Measurements from ENCODE around the gene BMP6.

The BMP6 gene

DNA sequence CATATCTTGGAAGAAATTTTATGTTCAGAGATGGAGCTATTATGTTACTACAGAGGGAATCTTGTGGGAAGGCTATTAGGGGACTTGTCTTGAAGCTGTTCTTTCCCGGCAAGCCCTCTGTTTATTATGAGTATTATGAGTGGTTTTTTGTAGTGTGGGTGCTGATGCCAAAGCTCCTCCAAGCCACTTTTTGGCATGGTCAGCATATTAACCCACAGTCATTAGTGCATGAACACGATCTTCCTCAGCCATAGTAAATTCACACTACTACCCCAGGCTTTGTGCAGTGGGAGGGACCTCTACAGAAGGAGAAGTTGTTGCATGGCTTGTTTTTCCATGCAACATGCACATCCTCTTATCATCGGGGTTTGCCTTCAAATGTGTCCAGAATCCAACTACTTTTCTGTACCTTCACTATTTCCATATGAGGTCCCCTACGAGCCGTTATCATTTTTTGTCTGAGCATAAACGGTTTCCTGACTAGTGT lies 6.5 kb upstream of the BMP6 start:
- DNase-seq (ENCODE audit: low read depth, low spot score), result no peak
- peaks cover 3% of the 10 kb centered on the region; the same call in 1 of the 2 replicates for H3K4me1 ChIP-seq (ENCODE audit: control insufficient read depth, insufficient read depth, low read length)
- no CpG with 5 or more reads among the region's 6 CpGs for WGBS (ENCODE audit: insufficient coverage, insufficient read length)
- peaks cover 11% of the 10 kb centered on the region; the same call in 1 of the 2 replicates for H3K27me3 ChIP-seq (ENCODE audit: control insufficient read depth, insufficient read depth, low read length)
- H3K4me3 ChIP-seq (ENCODE audit: low read length), result no peak overlapping the region
- H3K36me3 ChIP-seq (ENCODE audit: control insufficient read depth, insufficient read depth, low read length), result no peaks in the 10 kb centered on the region
- no peak overlapping the region for H3K27ac ChIP-seq (ENCODE audit: low read length)
- no peaks in the 10 kb centered on the region for H3K9me3 ChIP-seq (ENCODE audit: control insufficient read depth, insufficient read depth, low read length)

- Histone ChIP-seq H3K36me3 (ENCODE audit: control insufficient read depth, insufficient read depth, low read length) (no peaks in the 10 kb centered on the region), H3K4me3 (ENCODE audit: low read length) (no peak overlapping the region), H3K4me1 (ENCODE audit: control insufficient read depth, insufficient read depth, low read length) (peaks cover 3% of the 10 kb centered on the region; the same call in 1 of the 2 replicates), H3K27me3 (ENCODE audit: control insufficient read depth, insufficient read depth, low read length) (peaks cover 21% of the 10 kb centered on the region), H3K9me3 (ENCODE audit: control insufficient read depth, insufficient read depth, low read length) (no peaks in the 10 kb centered on the region), H3K27ac (ENCODE audit: low read length) (no peak overlapping the region)
- WGBS (ENCODE audit: insufficient coverage, insufficient read length), result no CpG with 5 or more reads among the region's 2 CpGs
- DNase-seq (ENCODE audit: low read depth, low spot score), result no peak
Observed at GRCh38 chr6:7720346-7720745, 5.6 kb upstream of the BMP6 start.

DNA sequence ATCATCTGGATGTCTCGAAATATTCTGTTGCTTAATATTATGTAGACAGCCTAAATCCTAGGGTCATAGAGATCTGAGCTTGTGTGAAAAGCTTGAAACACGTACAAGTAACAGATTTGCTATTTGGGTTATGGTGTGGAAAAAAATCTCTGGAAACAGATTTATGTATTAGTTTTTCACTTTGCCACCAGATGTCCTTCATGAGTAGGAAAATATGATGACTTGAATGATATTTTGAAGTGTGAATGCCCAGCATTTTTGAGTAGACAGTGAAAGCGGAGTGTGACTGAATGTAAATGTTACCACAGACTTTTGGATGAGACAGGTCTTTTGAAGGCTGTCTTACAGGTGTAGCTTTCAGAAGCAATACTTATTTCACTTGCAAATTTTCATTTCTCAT lies 4.2 kb upstream of the BMP6 start:
- Histone ChIP-seq H3K9me3 (ENCODE audit: control insufficient read depth, insufficient read depth, low read length) (no peaks in the 10 kb centered on the region), H3K27ac (ENCODE audit: low read length) (no peak overlapping the region), H3K4me1 (ENCODE audit: control insufficient read depth, insufficient read depth, low read length) (peaks cover 4% of the 10 kb centered on the region; the same call in 1 of the 2 replicates), H3K36me3 (ENCODE audit: control insufficient read depth, insufficient read depth, low read length) (no peaks in the 10 kb centered on the region), H3K4me3 (ENCODE audit: low read length) (no peak overlapping the region), H3K27me3 (ENCODE audit: control insufficient read depth, insufficient read depth, low read length) (peaks cover 32% of the 10 kb centered on the region)
- DNase-seq (ENCODE audit: low read depth, low spot score), result no peak
- WGBS (ENCODE audit: insufficient coverage, insufficient read length), result no CpG with 5 or more reads among the region's 3 CpGs

DNA sequence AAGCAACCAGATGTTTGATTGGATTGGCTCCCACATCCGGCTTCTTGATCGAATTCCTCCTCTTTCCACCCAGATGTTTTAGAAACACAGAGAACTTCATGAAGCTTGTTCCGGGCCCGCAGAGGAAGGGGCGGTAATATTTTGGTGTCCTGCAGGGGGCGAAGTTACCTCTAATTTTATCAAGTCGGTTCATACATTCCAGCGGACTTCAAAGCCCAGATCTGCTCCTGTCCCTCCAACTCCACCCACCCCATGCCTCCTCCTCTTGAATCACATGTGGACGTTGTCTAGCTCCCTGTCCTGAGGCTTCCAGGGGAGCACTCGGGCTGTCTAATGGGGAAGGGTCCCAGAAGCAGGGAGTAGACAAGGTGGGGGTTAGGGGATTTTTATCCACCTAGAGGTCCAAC lies 2.9 kb upstream of the BMP6 start:
- H3K36me3 ChIP-seq (ENCODE audit: control insufficient read depth, insufficient read depth, low read length), result no peaks in the 10 kb centered on the region
- no peaks in the 10 kb centered on the region for H3K9me3 ChIP-seq (ENCODE audit: control insufficient read depth, insufficient read depth, low read length)
- peaks cover 44% of the 10 kb centered on the region for H3K27me3 ChIP-seq (ENCODE audit: control insufficient read depth, insufficient read depth, low read length)
- DNase-seq (ENCODE audit: low read depth, low spot score), result peak; percentile 64
- H3K27ac ChIP-seq (ENCODE audit: low read length), result no peak overlapping the region
- no CpG with 5 or more reads among the region's 10 CpGs for WGBS (ENCODE audit: insufficient coverage, insufficient read length)
- no peak overlapping the region for H3K4me3 ChIP-seq (ENCODE audit: low read length)
- peaks cover 9% of the 10 kb centered on the region; the same call in 1 of the 2 replicates for H3K4me1 ChIP-seq (ENCODE audit: control insufficient read depth, insufficient read depth, low read length)

GRCh38 chr6:7723554-7723953 lies 2.3 kb upstream of the BMP6 start:
- peaks cover 49% of the 10 kb centered on the region for H3K27me3 ChIP-seq (ENCODE audit: control insufficient read depth, insufficient read depth, low read length)
- DNase-seq (ENCODE audit: low read depth, low spot score), result no peak
- no CpG with 5 or more reads among the region's 6 CpGs for WGBS (ENCODE audit: insufficient coverage, insufficient read length)
- H3K27ac ChIP-seq (ENCODE audit: low read length), result no peak overlapping the region
- no peak overlapping the region for H3K4me3 ChIP-seq (ENCODE audit: low read length)
- no peaks in the 10 kb centered on the region for H3K9me3 ChIP-seq (ENCODE audit: control insufficient read depth, insufficient read depth, low read length)
- peaks cover 9% of the 10 kb centered on the region; the same call in 1 of the 2 replicates for H3K4me1 ChIP-seq (ENCODE audit: control insufficient read depth, insufficient read depth, low read length)
- H3K36me3 ChIP-seq (ENCODE audit: control insufficient read depth, insufficient read depth, low read length), result no peaks in the 10 kb centered on the region

DNA sequence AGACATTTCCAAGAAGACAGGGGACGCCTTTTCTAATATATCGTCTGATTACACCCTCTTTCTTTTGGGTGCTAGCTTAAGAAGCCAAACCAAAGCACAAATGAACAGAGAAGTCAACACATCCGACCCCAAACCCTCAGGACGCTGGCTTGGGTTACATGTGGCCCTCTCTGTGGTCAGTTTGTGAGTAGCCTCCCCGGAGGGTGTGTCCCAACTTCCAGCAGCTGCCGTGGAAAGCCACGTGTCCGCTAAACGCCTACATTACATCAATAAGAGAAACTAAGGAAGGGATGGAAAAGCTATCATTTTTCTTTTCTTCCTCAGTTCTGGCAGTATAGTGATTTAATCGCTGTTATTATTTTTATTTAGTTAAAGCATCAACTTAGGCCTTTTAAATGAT lies 487 bp upstream of the BMP6 start:
- peaks cover 55% of the 10 kb centered on the region for H3K27me3 ChIP-seq (ENCODE audit: control insufficient read depth, insufficient read depth, low read length)
- no peak overlapping the region for H3K27ac ChIP-seq (ENCODE audit: low read length)
- H3K9me3 ChIP-seq (ENCODE audit: control insufficient read depth, insufficient read depth, low read length), result no peaks in the 10 kb centered on the region
- H3K36me3 ChIP-seq (ENCODE audit: control insufficient read depth, insufficient read depth, low read length), result no peaks in the 10 kb centered on the region
- no peak overlapping the region for H3K4me3 ChIP-seq (ENCODE audit: low read length)
- no CpG with 5 or more reads among the region's 10 CpGs for WGBS (ENCODE audit: insufficient coverage, insufficient read length)
- no peak for DNase-seq (ENCODE audit: low read depth, low spot score)
- H3K4me1 ChIP-seq (ENCODE audit: control insufficient read depth, insufficient read depth, low read length), result peaks cover 10% of the 10 kb centered on the region

GRCh38 chr6:7726416-7727085 lies 652 bp downstream of the BMP6 start:
- Histone ChIP-seq H3K4me1 (ENCODE audit: control insufficient read depth, insufficient read depth, low read length) (peaks cover 10% of the 10 kb centered on the region), H3K27me3 (ENCODE audit: control insufficient read depth, insufficient read depth, low read length) (peaks cover 55% of the 10 kb centered on the region)
- no CpG with 5 or more reads among the region's 73 CpGs for WGBS (ENCODE audit: insufficient coverage, insufficient read length)

DNA sequence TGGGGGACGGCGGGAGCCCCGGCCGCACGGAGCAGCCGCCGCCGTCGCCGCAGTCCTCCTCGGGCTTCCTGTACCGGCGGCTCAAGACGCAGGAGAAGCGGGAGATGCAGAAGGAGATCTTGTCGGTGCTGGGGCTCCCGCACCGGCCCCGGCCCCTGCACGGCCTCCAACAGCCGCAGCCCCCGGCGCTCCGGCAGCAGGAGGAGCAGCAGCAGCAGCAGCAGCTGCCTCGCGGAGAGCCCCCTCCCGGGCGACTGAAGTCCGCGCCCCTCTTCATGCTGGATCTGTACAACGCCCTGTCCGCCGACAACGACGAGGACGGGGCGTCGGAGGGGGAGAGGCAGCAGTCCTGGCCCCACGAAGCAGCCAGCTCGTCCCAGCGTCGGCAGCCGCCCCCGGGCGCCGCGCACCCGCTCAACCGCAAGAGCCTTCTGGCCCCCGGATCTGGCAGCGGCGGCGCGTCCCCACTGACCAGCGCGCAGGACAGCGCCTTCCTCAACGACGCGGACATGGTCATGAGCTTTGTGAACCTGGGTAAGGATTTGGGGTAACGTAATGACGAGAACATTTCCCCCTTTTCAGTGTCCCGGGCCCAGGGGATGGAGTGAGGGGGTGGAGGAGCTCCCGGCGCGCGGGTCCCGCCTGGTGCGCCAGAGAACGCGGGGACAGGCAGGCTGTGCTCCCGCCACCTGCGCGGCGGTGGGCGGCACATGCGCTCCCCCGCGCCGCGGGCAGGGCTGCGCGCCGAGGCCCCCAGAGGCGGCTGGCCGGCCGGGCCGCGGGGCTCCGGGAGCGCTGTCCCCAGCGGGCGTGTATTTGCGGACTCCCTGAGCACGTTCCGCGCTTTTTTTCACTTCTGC lies 1.4 kb downstream of the BMP6 start:
- no peak for DNase-seq (ENCODE audit: low read depth, low spot score)
- H3K4me3 ChIP-seq (ENCODE audit: low read length), result peak overlapping the region; percentile 72; the same call in 1 of the 2 replicates
- H3K27me3 ChIP-seq (ENCODE audit: control insufficient read depth, insufficient read depth, low read length), result peaks cover 55% of the 10 kb centered on the region
- H3K9me3 ChIP-seq (ENCODE audit: control insufficient read depth, insufficient read depth, low read length), result no peaks in the 10 kb centered on the region
- WGBS (ENCODE audit: insufficient coverage, insufficient read length), result no CpG with 5 or more reads among the region's 97 CpGs
- no peaks in the 10 kb centered on the region for H3K36me3 ChIP-seq (ENCODE audit: control insufficient read depth, insufficient read depth, low read length)
- H3K4me1 ChIP-seq (ENCODE audit: control insufficient read depth, insufficient read depth, low read length), result peaks cover 10% of the 10 kb centered on the region
- H3K27ac ChIP-seq (ENCODE audit: low read length), result no peak overlapping the region

More at GRCh38 chr6:7726416-7727085, 652 bp downstream of the BMP6 start:
- no peak for DNase-seq (ENCODE audit: low read depth, low spot score)
- Histone ChIP-seq H3K27ac (ENCODE audit: low read length) (no peak overlapping the region), H3K4me3 (ENCODE audit: low read length) (peak overlapping the region; percentile 72; the same call in 1 of the 2 replicates), H3K9me3 (ENCODE audit: control insufficient read depth, insufficient read depth, low read length) (no peaks in the 10 kb centered on the region), H3K36me3 (ENCODE audit: control insufficient read depth, insufficient read depth, low read length) (no peaks in the 10 kb centered on the region)

- H3K27ac ChIP-seq (ENCODE audit: low read length), result no peak overlapping the region
- H3K4me3 ChIP-seq (ENCODE audit: low read length), result peak overlapping the region; percentile 72; the same call in 1 of the 2 replicates
- H3K36me3 ChIP-seq (ENCODE audit: control insufficient read depth, insufficient read depth, low read length), result no peaks in the 10 kb centered on the region
- H3K4me1 ChIP-seq (ENCODE audit: control insufficient read depth, insufficient read depth, low read length), result peaks cover 8% of the 10 kb centered on the region; the same call in 1 of the 2 replicates
- no peaks in the 10 kb centered on the region for H3K9me3 ChIP-seq (ENCODE audit: control insufficient read depth, insufficient read depth, low read length)
- H3K27me3 ChIP-seq (ENCODE audit: control insufficient read depth, insufficient read depth, low read length), result peaks cover 53% of the 10 kb centered on the region
- DNase-seq (ENCODE audit: low read depth, low spot score), result no peak
- no CpG with 5 or more reads among the region's 45 CpGs for WGBS (ENCODE audit: insufficient coverage, insufficient read length)
Observed at GRCh38 chr6:7727946-7728854, 2.3 kb downstream of the BMP6 start.
